PC-3 (cell line): Measurements from ENCODE around the gene P2RY11. TPM values are rescaled to one million over a fixed set of nuclear protein-coding genes. Genes with fewer than 3 reads are reported as not detected.

Experiments used
- ATAC-seq: fragments of 200-7000 bp; cut with Tn5 transposase; 2 replicates; pipeline ENCODE4 v1.9.1; 2020; ENCODE audit warnings: mild to moderate bottlenecking, moderate library complexity
- BruUV-seq: library from RNA; stranded (reverse); fragments of 400-500 nt; replicated peaks from 2 replicates; lab custom pipeline; 2021; lab: Mats Ljungman, UMichigan
- CTCF ChIA-PET: fragments of 300-600 bp; sonication (Branson Sonifier 250); formaldehyde crosslinking; loops from one replicate; lab custom pipeline; 2022; ENCODE audit warnings: antibody characterized with exemption; lab: Charles Lee
- POLR2A ChIA-PET: fragments of 300-600 bp; sonication (Branson Sonifier 250); formaldehyde crosslinking; loops from one replicate; lab custom pipeline; 2022; ENCODE audit warnings: antibody characterized with exemption; ENCODE audit not compliant: unreplicated experiment; lab: Charles Lee
- DNase-seq: peaks from one replicate; pipeline ENCODE4 v3.0.0-alpha.2; 2015
- H2AFZ ChIP-seq: fragments of 300-600 bp; sonication (generic); 2 replicates; pipeline ENCODE4 v1.6.0; 2016; ENCODE audit warnings: antibody characterized with exemption, low read length
- H3F3A ChIP-seq: fragments of 300-600 bp; sonication (generic); one replicate; pipeline ENCODE4 v1.6.0; 2017; ENCODE audit warnings: antibody characterized with exemption, low read length, control low read depth, mild to moderate bottlenecking; ENCODE audit not compliant: unreplicated experiment
- H3K27ac ChIP-seq: fragments of 300-600 bp; sonication (generic); 2 replicates; pipeline ENCODE4 v1.5.1; 2016; ENCODE audit warnings: mild to moderate bottlenecking, low read length
- H3K27me3 ChIP-seq: fragments of 300-600 bp; sonication (generic); 2 replicates; pipeline ENCODE4 v1.6.1; 2016; ENCODE audit warnings: low read length, mixed read lengths
- H3K36me3 ChIP-seq: fragments of 300-600 bp; sonication (generic); 2 replicates; pipeline ENCODE4 v1.6.1; 2016; ENCODE audit warnings: low read depth, mixed run types, low read length, mixed read lengths
- H3K4me1 ChIP-seq: fragments of 300-600 bp; sonication (generic); 2 replicates; pipeline ENCODE4 v1.5.1; 2016; ENCODE audit warnings: low read length; ENCODE audit not compliant: insufficient read depth
- H3K4me2 ChIP-seq: fragments of 300-600 bp; sonication (generic); 2 replicates; pipeline ENCODE4 v1.6.0; 2016; ENCODE audit warnings: low read length
- H3K4me3 ChIP-seq: fragments of 300-600 bp; sonication (generic); 2 replicates; pipeline ENCODE4 v1.5.1; 2016; ENCODE audit warnings: mild to moderate bottlenecking, low read length, mixed read lengths
- H3K79me2 ChIP-seq: fragments of 300-600 bp; sonication (generic); 2 replicates; pipeline ENCODE4 v1.6.1; 2017; ENCODE audit warnings: low read length, mixed read lengths
- H3K9ac ChIP-seq: fragments of 300-600 bp; sonication (generic); 2 replicates; pipeline ENCODE4 v1.6.0; 2016; ENCODE audit warnings: mild to moderate bottlenecking, low read length
- H3K9me2 ChIP-seq: fragments of 300-600 bp; sonication (generic); replicated peaks from 2 replicates; pipeline ENCODE4 v1.6.1; 2016; ENCODE audit warnings: mixed run types, low read length, mixed read lengths
- H3K9me3 ChIP-seq: fragments of 300-600 bp; sonication (generic); 2 replicates; pipeline ENCODE4 v1.6.1; 2016; ENCODE audit warnings: low read length, mixed read lengths
- H4K20me1 ChIP-seq: fragments of 300-600 bp; sonication (generic); 2 replicates; pipeline ENCODE4 v1.6.1; 2016; ENCODE audit warnings: low read length, mixed read lengths
- EZH2 ChIP-seq: fragments of 300-600 bp; sonication (generic); IDR thresholded peaks from one replicate; pipeline ENCODE4 v1.6.1; 2017; ENCODE audit warnings: antibody characterized with exemption, mild to moderate bottlenecking, low read length; ENCODE audit not compliant: unreplicated experiment
- EZH2phosphoT487 ChIP-seq: fragments of 300-600 bp; sonication (generic); IDR thresholded peaks from 2 replicates; pipeline ENCODE4 v1.6.1; 2018; ENCODE audit warnings: mild to moderate bottlenecking, antibody characterized with exemption, low read length, borderline replicate concordance
- intact Hi-C: fragments of 100-400 bp; cut with micrococcal nuclease; formaldehyde crosslinking; loops from 2 replicates; pipeline ENCODE4 v1.9.0; 2023
- total RNA-seq: library from RNA; depleted of rRNA; stranded (reverse); fragments of >200 nt; gene quantifications from 2 replicates; pipeline ENCODE4 v1.2.3, GENCODE V29; 2014
- TF ChIP-seq, protein P1 (sequence below): fragments of 300-600 bp; sonication (generic); conservative IDR thresholded peaks from 2 replicates; pipeline ENCODE4 v1.5.1; 2017; ENCODE audit warnings: antibody characterized with exemption, low read depth, mild to moderate bottlenecking, low read length

Gene P2RY11
- total RNA-seq, 1 experiment from 2014 or later: 11.1 TPM

DNA sequence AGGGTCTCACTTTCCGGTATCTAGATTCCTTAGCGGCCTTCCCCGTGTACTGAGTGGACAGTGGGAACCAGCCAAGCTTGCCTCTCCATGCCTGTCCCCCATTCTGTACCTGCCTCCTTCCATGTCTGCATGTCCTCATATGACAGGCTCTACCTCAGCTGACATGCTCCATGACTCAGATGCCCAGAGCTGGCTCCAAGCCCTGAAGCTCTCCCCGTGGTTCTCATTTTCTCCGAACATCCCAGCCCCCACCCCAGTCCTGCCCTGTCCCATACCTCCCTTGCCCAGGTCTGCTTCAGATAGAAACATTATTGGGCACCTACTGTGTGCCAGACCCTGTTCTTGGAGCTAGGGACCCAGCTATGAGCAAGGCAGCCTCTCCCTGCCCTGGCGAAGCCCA is 42.4 kb upstream of the P2RY11 start:
- H4K20me1 ChIP-seq: no peaks in the 10 kb centered on the region
- TF ChIP-seq EZH2phosphoT487: no peak
- TF ChIP-seq, protein P1, sequence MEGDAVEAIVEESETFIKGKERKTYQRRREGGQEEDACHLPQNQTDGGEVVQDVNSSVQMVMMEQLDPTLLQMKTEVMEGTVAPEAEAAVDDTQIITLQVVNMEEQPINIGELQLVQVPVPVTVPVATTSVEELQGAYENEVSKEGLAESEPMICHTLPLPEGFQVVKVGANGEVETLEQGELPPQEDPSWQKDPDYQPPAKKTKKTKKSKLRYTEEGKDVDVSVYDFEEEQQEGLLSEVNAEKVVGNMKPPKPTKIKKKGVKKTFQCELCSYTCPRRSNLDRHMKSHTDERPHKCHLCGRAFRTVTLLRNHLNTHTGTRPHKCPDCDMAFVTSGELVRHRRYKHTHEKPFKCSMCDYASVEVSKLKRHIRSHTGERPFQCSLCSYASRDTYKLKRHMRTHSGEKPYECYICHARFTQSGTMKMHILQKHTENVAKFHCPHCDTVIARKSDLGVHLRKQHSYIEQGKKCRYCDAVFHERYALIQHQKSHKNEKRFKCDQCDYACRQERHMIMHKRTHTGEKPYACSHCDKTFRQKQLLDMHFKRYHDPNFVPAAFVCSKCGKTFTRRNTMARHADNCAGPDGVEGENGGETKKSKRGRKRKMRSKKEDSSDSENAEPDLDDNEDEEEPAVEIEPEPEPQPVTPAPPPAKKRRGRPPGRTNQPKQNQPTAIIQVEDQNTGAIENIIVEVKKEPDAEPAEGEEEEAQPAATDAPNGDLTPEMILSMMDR: no peak
- TF ChIP-seq EZH2: no peak
- no peak overlapping the region for H2AFZ ChIP-seq
- H3K79me2 ChIP-seq: no peaks in the 10 kb centered on the region
- no peak overlapping the region for H3K4me3 ChIP-seq
- no peak overlapping the region for H3K27ac ChIP-seq
- intact Hi-C loops: no loop called here
- no peak overlapping the region for H3K9ac ChIP-seq
- POLR2A ChIA-PET: no interaction called here
- H3K9me3 ChIP-seq: no peaks in the 10 kb centered on the region
- no peaks in the 10 kb centered on the region for H3F3A ChIP-seq
- BruUV-seq: no TSS peak
- no peaks in the 10 kb centered on the region for H3K4me1 ChIP-seq
- H3K4me2 ChIP-seq: no peak overlapping the region
- H3K9me2 ChIP-seq: no peaks in the 10 kb centered on the region
- CTCF ChIA-PET: no interaction called here
- ATAC-seq (peak; percentile 50; the same call in 1 of the 2 replicates), DNase-seq (peak; percentile 20)
- H3K36me3 ChIP-seq: no peaks in the 10 kb centered on the region
- H3K27me3 ChIP-seq: peaks cover 9% of the 10 kb centered on the region; the same call in 1 of the 2 replicates

DNA sequence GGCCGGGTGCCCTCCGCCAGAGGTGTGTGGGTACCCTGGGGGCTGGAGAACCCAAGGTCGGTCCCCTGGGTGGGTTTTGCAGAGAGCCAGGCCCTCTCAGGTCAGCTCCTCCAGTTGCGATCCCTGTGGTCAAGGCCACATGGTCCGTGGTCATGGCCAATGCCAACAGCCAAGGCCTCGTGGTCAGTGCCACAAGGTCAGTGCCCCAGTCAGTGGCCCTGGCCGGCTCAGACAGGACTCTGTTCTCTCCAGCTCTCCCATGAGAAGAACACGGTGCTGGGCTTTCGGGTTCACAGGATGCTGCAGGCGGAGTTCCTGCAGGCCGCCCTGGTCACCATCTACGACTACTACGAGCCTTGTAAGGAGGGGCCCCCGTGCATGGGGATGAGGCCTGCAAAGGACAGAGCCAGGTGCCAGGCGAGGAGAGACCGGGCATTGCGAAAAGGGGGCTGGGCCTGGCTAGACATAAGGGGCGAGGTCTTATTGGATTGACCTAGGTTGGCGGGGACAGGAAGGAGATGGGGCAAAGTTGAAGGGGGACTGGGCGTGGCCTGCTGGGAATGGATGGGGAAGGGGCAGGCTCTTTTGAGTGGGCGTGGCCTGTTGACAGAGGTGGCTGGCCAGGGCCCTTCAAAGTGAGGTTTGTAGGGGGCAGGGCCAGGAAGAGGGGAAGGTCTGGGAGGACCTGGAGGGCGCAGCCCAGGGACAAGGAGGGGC is 40.6 kb upstream of the P2RY11 start:
- H3K9me3 ChIP-seq: no peaks in the 10 kb centered on the region
- intact Hi-C loops: no loop called here
- no peak overlapping the region for H2AFZ ChIP-seq
- H3K27ac ChIP-seq: no peak overlapping the region
- TF ChIP-seq, protein P1: no peak
- TF ChIP-seq EZH2phosphoT487: no peak
- TF ChIP-seq EZH2: no peak
- H3K36me3 ChIP-seq: no peaks in the 10 kb centered on the region
- H3K4me2 ChIP-seq: no peak overlapping the region
- peaks cover 12% of the 10 kb centered on the region; the same call in 1 of the 2 replicates for H3K27me3 ChIP-seq
- H3K4me1 ChIP-seq: no peaks in the 10 kb centered on the region
- no peaks in the 10 kb centered on the region for H4K20me1 ChIP-seq
- BruUV-seq: no TSS peak
- no peaks in the 10 kb centered on the region for H3F3A ChIP-seq
- ChIA-PET POLR2A (no interaction called here), CTCF (no interaction called here)
- H3K9ac ChIP-seq: no peak overlapping the region
- H3K79me2 ChIP-seq: no peaks in the 10 kb centered on the region
- no peak overlapping the region for H3K4me3 ChIP-seq
- DNase-seq: no peak
- no peaks in the 10 kb centered on the region for H3K9me2 ChIP-seq
- no peak for ATAC-seq

DNA sequence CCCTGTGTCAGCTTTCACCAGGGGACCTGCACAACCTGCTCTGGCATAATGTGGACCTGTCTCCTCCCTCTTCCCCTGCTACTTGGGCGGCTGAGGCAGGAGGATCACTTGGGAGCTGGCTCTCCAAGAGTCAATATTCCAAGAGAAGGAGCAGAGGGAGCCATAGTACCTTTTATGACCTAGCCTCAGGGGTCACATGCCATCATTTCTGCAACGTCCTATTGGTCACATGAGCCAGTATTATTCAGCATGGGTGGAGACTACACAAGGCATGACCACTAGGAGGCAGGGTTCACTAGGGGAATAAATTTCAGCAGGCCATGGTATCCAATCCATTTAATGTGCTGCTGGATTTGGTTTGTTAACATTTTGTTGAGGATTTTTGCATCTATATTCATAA is 37.3 kb upstream of the P2RY11 start:
- Histone ChIP-seq H3K4me3 (no peak overlapping the region), H3K9me3 (no peaks in the 10 kb centered on the region), H3K79me2 (no peaks in the 10 kb centered on the region), H3K36me3 (no peaks in the 10 kb centered on the region), H3K9ac (no peak overlapping the region), H3K27me3 (peaks cover 21% of the 10 kb centered on the region), H3K4me1 (no peaks in the 10 kb centered on the region), H3F3A (no peaks in the 10 kb centered on the region), H2AFZ (no peak overlapping the region), H3K9me2 (no peaks in the 10 kb centered on the region), H3K27ac (no peak overlapping the region), H4K20me1 (no peaks in the 10 kb centered on the region), H3K4me2 (no peak overlapping the region)
- POLR2A ChIA-PET: no interaction called here
- ATAC-seq (peak; percentile 53; the same call in 1 of the 2 replicates), DNase-seq (peak; percentile 50)
- intact Hi-C loops: no loop called here
- CTCF ChIA-PET: no interaction called here
- TF ChIP-seq, protein P1: peak; percentile 64
- no peak for TF ChIP-seq EZH2
- no TSS peak for BruUV-seq
